ENCODE measurements around the gene CDKN2B-AS1.

DNA sequence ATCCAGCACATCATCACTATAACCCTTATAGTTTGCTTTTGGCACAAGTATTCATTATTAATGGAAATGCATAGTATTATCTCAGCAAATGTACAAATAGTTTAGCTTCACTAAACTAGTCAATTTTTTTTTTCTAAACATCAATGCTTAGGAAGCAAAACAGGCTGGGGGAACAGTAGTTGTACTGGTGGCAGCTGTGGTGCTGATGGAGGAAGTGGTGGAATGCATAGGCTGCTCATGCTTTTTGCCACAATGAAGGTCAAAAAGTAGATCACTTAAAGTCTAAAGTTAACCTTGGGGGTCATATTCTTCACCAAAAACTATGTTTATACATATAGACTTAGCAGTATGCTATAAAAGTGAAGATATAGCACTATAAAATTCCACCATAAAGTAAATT, 50.8 kb downstream of the CDKN2B-AS1 start:
- TF ChIP-seq POLR2A (IDR thresholded peaks at IDR 0.05; ENCODE audit: low read depth, low read length) (no peak), TAF1 (IDR thresholded peaks at IDR 0.05; ENCODE audit: low read depth, low read length) (no peak), SPI1 (IDR thresholded peaks at IDR 0.05; ENCODE audit: low read depth, low read length) (no peak), POLR2AphosphoS5 (IDR thresholded peaks at IDR 0.05; ENCODE audit: low read depth, low read length) (no peak)

Measured in GM12891 (cell line).